SK-N-SH treated with all-trans-retinoic acid at 6 μM for 48 hours (cell line): ENCODE results near the gene PCSK2.

Experiments used
- ATAC-seq: fragments of 200-7000 bp; cut with Tn5 transposase; 3 replicates; pipeline ENCODE4 v1.9.1; 2020; ENCODE audit warnings: mild to moderate bottlenecking, moderate library complexity
- ARNTL ChIP-seq: fragments of 450-650 bp; formaldehyde crosslinking; IDR thresholded peaks from 2 replicates; pipeline ENCODE4 v1.5.0; 2020; ENCODE audit warnings: low read depth, mild to moderate bottlenecking, moderate library complexity, borderline replicate concordance
- BACH2 ChIP-seq: fragments of 250-450 bp; sonication (Bioruptor Pico); IDR thresholded peaks from 2 replicates; pipeline ENCODE4 v1.9.0; 2021; ENCODE audit warnings: mild to moderate bottlenecking, borderline replicate concordance
- CREB5 ChIP-seq: fragments of 250-450 bp; sonication (Bioruptor Pico); IDR thresholded peaks from 2 replicates; pipeline ENCODE4 v1.5.1; 2020; ENCODE audit warnings: low read depth, mild to moderate bottlenecking, moderate library complexity
- CSDC2 ChIP-seq: fragments of 250-450 bp; sonication (Bioruptor Pico); IDR thresholded peaks from 2 replicates; pipeline ENCODE4 v1.5.0; 2020; ENCODE audit warnings: mild to moderate bottlenecking, moderate library complexity
- CSRNP3 ChIP-seq: fragments of 250-450 bp; sonication (Bioruptor Pico); IDR thresholded peaks from 2 replicates; pipeline ENCODE4 v1.5.1; 2021; ENCODE audit warnings: mild to moderate bottlenecking, moderate library complexity
- ESRRG ChIP-seq: fragments of 250-450 bp; sonication (Bioruptor Pico); IDR thresholded peaks from 2 replicates; pipeline ENCODE4 v1.6.1; 2021; ENCODE audit warnings: mild to moderate bottlenecking
- GLIS3 ChIP-seq: fragments of 250-450 bp; sonication (Bioruptor Pico); IDR thresholded peaks from 2 replicates; pipeline ENCODE4 v1.5.0; 2020; ENCODE audit warnings: mild to moderate bottlenecking, moderate library complexity
- ISL1 ChIP-seq: fragments of 250-450 bp; sonication (Bioruptor Pico); IDR thresholded peaks from 2 replicates; pipeline ENCODE4 v2.1.2; 2022; ENCODE audit warnings: mild to moderate bottlenecking, moderate library complexity
- OSR1 ChIP-seq: fragments of 250-450 bp; sonication (Bioruptor Pico); IDR thresholded peaks from 2 replicates; pipeline ENCODE4 v1.8.0; 2022; ENCODE audit warnings: moderate library complexity, mild to moderate bottlenecking, inconsistent platforms
- PATZ1 ChIP-seq: fragments of 250-450 bp; sonication (Bioruptor Pico); IDR thresholded peaks from 2 replicates; pipeline ENCODE4 v1.8.0; 2020; ENCODE audit warnings: mild to moderate bottlenecking, moderate library complexity, borderline replicate concordance
- POU6F1 ChIP-seq: fragments of 250-450 bp; sonication (Bioruptor Pico); IDR thresholded peaks from 2 replicates; pipeline ENCODE4 v1.8.0; 2021; ENCODE audit warnings: low read depth, mild to moderate bottlenecking, moderate library complexity, borderline replicate concordance
- PPARA ChIP-seq: fragments of 250-450 bp; sonication (Bioruptor Pico); IDR thresholded peaks from 2 replicates; pipeline ENCODE4 v1.5.0; 2020; ENCODE audit warnings: mild to moderate bottlenecking, borderline replicate concordance
- RARB ChIP-seq: fragments of 250-450 bp; sonication (Bioruptor Pico); IDR thresholded peaks from 2 replicates; pipeline ENCODE4 v1.8.0; 2021; ENCODE audit warnings: mild to moderate bottlenecking, moderate library complexity
- SNAI2 ChIP-seq: fragments of 250-450 bp; sonication (Bioruptor Pico); IDR thresholded peaks from 2 replicates; pipeline ENCODE4 v1.5.0; 2020; ENCODE audit warnings: mild to moderate bottlenecking, moderate library complexity
- TCF4 ChIP-seq: fragments of 250-450 bp; sonication (Bioruptor Pico); IDR thresholded peaks from 2 replicates; pipeline ENCODE4 v1.8.0; 2021; ENCODE audit warnings: mild to moderate bottlenecking, moderate library complexity, borderline replicate concordance
- TOX ChIP-seq: fragments of 250-450 bp; sonication (Bioruptor Pico); IDR thresholded peaks from 2 replicates; pipeline ENCODE4 v1.8.0; 2021; ENCODE audit warnings: mild to moderate bottlenecking, moderate library complexity, borderline replicate concordance
- TSHZ2 ChIP-seq: fragments of 250-450 bp; sonication (Bioruptor Pico); IDR thresholded peaks from 2 replicates; pipeline ENCODE4 v1.5.0; 2020; ENCODE audit warnings: mild to moderate bottlenecking, moderate library complexity
- ZC3H10 ChIP-seq: fragments of 250-450 bp; sonication (Bioruptor Pico); IDR thresholded peaks from 2 replicates; pipeline ENCODE4 v1.5.1; 2021; ENCODE audit warnings: mild to moderate bottlenecking, moderate library complexity
- ZFP30 ChIP-seq: fragments of 450-650 bp; formaldehyde crosslinking; IDR thresholded peaks from 2 replicates; pipeline ENCODE4 v1.5.0; 2022; ENCODE audit warnings: mild to moderate bottlenecking, moderate library complexity
- ZNF565 ChIP-seq: fragments of 450-650 bp; formaldehyde crosslinking; conservative IDR thresholded peaks from 2 replicates; pipeline ENCODE4 v1.5.0; 2020; ENCODE audit warnings: low read depth, mild to moderate bottlenecking, moderate library complexity
- ZNF70 ChIP-seq: fragments of 450-650 bp; formaldehyde crosslinking; IDR thresholded peaks from 2 replicates; pipeline ENCODE4 v1.5.0; 2020; ENCODE audit warnings: mild to moderate bottlenecking, moderate library complexity
- ZNF8 ChIP-seq: fragments of 450-650 bp; formaldehyde crosslinking; IDR thresholded peaks from 2 replicates; pipeline ENCODE4 v1.5.0; 2020; ENCODE audit warnings: mild to moderate bottlenecking, moderate library complexity

The PCSK2 gene

GRCh38 chr20:17510548-17510947 lies 283.7 kb downstream of the PCSK2 start (continued):
- TF ChIP-seq PATZ1 (CRISPR knock-in tag) (no peak), ZC3H10 (CRISPR knock-in tag) (no peak), CSRNP3 (CRISPR knock-in tag) (no peak), ZFP30 (no peak), GLIS3 (no peak)

GRCh38 chr20:17511401-17511800 lies 284.6 kb downstream of the PCSK2 start:
- ATAC-seq, result no peak
- no peak for TF ChIP-seq ISL1 (CRISPR knock-in tag)
- no peak for TF ChIP-seq ZC3H10 (CRISPR knock-in tag)
- no peak for TF ChIP-seq ZFP30
- TF ChIP-seq PATZ1 (CRISPR knock-in tag), result no peak
- no peak for TF ChIP-seq CREB5 (CRISPR knock-in tag)
- no peak for TF ChIP-seq TSHZ2
- no peak for TF ChIP-seq BACH2 (CRISPR knock-in tag)
- TF ChIP-seq ZNF565 (CRISPR knock-in tag), result no peak
- no peak for TF ChIP-seq OSR1 (CRISPR knock-in tag)
- no peak for TF ChIP-seq TOX
- TF ChIP-seq SNAI2 (CRISPR knock-in tag), result no peak
- no peak for TF ChIP-seq GLIS3
- no peak for TF ChIP-seq ZNF70 (CRISPR knock-in tag)
- no peak for TF ChIP-seq PPARA (CRISPR knock-in tag)
- TF ChIP-seq CSRNP3 (CRISPR knock-in tag), result no peak
- no peak for TF ChIP-seq ARNTL (CRISPR knock-in tag)
- TF ChIP-seq CSDC2 (CRISPR knock-in tag), result no peak
- TF ChIP-seq ZNF8, result no peak
- no peak for TF ChIP-seq ESRRG (CRISPR knock-in tag)

- TF ChIP-seq POU6F1 (CRISPR knock-in tag), result no peak
- no peak for TF ChIP-seq RARB (CRISPR knock-in tag)
- no peak for TF ChIP-seq GLIS3
- TF ChIP-seq TCF4 (CRISPR knock-in tag), result no peak
- no peak for TF ChIP-seq TOX
- no peak for TF ChIP-seq ZNF8
- no peak for TF ChIP-seq CREB5 (CRISPR knock-in tag)
- no peak for ATAC-seq
Measured at GRCh38 chr20:17513939-17514338, 287.1 kb downstream of the PCSK2 start.
